Activated CD4-positive, CD25-positive, alpha-beta regulatory T cell treated with anti-CD3 and anti-CD28 coated beads, Interleukin-2, amount 50 U/mL, for 72 hours (primary cell): ENCODE results near the gene DCHS1.

Experiments
- DNase-seq: peaks from one replicate; pipeline ENCODE4 v3.0.0; 2021

Gene DCHS1

DNA sequence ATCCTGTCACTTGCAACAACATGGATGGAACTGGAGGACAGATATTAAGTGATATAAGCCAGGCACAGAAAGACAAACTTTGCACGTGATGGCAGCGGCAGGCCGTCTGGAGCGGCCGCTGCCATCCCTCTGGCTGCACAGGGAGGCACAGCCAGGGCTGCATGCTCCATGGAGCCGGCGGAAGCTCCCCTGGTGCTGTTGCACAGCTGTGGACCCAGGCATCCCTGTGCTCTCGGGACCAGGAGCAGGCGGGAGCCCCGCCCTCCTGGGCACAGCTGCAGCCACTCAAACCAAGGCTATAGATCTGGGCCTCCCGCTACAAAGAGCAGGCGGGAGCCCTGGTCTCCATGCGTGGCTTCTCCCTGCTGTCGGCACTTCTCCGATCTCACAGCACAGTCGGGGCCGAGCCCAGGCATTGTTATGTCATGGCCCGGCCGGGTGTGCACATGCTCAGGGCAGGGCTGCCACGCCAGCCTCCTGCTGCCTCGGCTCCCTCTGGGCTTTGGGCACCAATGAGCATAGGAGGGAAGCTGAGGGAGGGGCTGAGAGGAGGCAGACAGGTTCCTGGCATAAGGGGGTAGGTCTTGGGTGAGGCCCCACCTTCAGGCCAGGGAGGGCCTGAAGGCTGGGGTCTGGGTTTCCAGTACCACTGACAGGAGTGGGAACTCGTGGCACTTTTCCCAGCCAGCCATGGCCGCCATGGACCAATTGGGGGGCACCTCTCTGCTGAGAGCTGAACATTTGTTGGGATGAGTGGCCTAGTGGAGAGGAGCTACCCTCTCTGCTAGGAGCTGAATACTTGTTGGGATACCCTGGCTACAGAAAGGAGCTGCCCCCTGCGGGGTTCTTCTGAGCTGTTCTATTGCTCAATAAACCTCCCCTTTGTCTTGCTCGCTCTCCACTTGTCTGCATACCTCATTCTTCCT lies 68.9 kb downstream of the DCHS1 start:
- no peak for DNase-seq

DNA sequence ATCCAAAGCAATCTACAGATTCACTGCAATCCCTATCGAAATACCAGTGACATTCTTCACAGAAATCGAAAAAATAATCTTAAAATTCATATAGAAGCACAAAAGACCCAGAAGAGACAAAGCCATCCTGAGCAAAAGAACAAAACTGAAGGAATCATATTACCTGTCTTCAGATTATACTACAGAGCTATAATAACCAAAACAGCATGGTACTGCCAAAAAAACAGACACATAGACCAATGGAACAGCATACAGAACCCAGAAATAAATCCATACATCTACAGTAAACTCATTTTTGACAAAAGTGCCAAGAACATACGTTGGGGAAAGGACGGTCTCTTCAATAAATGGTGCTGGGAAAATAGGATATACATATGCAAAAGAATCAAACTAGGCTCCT lies 71.1 kb downstream of the DCHS1 start:
- DNase-seq, result no peak

DNA sequence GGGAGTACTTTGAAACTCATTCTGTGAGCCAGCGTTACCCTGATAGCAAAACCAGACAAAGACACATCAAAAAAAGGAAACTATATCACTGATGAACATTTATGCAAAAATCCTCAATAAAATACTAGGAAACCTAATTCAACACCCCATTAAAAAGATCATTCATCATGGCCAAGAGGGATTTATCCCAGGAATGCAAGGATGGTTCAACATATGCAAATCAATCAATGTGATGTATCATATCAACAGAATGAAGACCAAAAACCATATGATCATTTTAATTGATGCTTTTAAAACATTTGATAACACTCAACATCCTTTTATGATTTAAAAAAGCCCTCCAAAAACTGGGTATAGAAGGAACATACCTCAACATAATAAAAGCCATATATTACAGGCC lies 72.0 kb downstream of the DCHS1 start:
- no peak for DNase-seq

DNA sequence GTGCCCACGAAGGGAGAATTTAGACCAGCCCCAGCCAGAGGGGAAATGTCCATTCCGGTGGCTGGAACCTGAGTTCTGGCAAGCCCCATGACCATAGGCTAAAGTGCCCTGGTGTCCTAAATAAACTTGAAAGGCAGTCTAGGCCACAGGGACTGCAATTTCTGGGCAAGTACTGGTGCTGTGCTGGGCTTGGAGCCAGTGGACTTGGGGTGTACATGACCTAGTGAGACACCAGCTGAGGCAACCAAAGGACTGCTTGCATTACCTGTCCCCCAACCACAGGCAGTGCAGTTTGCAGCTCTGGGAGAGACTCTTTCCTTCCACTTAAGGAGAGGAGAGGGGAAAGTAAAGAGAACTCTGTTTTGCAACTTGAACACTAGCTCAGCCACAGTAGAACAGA lies 75.9 kb downstream of the DCHS1 start:
- DNase-seq, result no peak

DNA sequence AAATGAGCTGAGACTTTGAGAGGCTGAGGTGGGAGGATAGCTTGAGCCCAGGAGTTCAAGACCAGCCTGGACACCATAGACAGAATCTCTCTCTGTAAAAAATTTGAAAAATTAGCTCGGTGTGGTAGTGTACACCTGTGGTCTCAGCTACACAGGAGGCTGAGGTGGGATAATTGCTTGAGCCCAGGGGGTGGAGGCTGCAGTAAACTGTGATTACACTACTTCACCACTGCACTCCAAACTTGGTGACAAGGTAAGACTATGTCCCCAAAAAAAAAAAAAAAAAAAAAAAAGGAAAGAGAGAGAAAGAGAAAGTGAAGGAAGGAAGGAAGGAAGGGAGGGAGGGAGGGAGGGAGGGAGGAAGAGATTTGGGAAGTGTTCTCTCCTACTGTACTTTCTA lies 77.5 kb downstream of the DCHS1 start:
- DNase-seq, result no peak

DNA sequence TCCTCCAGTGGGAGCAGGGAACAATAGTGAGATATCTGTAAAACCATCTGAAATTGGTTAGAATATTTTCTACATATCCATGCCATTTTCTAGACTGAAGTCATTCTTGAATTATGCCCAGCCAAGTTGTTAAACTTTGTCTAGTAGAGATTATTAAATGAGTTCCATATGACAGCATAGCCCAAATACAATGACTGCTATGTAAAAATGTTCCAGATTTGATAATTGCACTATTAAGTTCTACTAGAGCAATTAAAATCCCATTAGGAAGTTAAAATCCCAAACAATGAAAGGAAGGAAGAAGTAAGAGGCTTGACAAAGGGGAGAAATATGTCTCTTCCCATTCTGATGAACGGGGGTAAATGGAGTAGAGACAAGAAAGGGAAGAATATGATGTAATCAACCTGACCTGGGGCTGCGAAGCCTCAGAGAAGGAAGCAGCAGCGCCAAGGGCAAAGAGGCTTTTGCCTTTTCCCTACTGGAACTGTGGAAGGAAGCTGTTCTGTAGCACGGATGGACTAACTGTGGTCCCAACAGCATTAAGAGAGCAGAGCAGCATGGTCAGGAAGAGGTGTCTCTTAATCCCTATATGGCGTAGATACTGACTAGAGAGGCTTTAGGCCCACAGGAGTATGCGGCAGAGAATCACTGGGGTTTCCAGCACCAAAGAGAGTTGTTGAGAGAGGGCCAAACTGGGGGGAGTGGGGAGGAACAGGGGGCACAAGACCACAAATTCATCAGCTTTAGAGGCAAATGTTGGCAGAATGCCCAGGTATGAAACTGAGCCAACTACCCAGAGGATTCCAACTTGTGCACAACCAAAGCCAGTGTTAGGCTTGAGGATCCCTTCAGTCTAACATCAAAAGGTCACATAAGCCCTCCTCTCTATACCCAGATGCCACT lies 78.9 kb downstream of the DCHS1 start:
- DNase-seq, result no peak

DNA sequence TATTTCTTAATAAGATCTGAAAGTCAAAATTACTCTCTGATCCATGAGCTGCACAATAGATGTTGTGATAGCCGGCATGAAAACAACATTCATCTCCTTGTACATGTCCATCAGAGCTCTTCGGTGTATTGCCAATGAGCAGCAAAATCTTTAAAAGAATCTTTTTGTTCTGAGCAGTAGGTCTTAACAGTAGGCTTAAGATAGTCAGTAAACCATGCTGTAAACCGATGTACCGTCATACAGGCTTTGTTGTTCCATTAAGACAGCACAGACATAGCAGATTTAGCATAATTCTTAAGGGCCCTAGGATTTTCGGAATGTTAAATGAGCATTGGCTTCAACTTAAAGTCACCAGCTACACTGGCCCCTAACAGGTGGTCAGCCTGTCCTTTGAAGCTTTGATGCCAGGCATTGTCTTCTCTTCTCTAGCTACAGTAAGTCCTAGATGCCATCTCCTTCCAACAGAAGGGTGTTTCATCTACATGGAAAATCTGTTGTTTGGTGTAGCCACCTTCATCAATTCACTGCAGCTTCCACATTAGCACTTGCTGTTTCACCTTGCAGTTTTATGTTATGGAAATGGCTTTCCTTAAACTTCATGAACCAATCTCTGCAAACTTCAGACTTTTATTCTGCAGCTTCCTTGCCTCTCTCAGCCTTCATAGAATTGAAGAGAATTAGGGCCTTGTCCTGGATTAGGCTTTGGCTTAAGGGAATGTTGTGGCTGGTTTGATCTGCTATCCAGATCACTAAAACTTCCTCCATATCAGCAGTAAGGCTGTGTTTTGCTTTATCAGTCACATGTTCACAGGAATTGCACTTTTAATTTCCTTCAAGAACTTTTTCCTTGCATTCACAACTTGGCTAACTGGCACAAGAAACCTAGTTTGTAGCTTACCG lies 80.5 kb downstream of the DCHS1 start:
- DNase-seq, result no peak

DNA sequence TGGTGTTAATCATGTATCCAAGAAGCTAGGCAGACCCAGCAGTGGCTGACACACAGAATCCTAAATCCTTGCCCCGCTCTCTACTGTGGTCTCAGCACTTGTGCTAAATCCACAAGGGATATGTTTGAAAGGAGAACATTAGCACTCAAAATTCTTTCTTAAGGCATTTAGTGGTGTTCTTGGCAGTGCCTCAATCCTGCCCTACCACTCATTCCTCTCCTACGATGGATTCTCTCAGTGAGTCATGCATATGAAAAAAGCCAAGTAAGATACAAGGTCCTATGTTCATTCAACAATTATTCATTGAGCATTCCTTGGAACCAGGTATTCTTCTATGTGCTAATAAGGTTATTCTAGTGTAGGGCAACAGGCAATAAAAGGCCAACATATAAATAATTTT lies 83.4 kb downstream of the DCHS1 start:
- no peak for DNase-seq

DNA sequence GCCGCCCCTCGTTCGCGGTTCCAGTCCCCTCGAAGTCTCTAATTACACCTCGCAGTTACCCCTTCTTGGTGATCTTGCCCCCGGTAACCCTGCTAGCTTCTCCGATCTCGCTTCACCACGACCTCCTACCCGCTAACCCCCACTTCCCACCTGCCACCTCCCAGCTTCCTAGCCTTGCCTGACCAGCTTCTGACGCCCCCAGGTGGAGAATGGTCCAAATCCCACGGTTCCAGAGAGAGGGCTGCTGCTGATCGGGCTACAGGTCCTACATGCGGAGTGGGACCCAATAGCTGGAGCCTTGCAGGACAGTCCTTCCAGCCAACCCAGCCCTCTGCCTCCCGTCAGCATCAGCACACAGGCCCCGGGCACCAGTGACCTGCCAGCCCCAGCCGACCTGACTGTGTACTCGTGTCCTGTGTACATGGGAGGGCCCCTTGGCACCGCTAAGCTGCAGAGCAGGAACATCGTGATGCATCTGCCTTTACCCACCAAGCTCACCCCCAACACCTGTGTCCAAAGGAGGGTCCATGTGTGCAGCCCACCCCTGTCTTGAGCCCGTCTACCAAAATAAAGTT lies 84.1 kb downstream of the DCHS1 start:
- DNase-seq, result no peak
